ENCODE measurements around the gene RASAL1. TPM values are rescaled to one million over a fixed set of nuclear protein-coding genes. Genes with fewer than 3 reads are reported as not detected.

Gene RASAL1
- total RNA-seq, 1 donor from 2014 or later, result not detected

- no peak for DNase-seq (ENCODE audit: low read depth)
Observed at GRCh38 chr12:113099364-113099763, 36.2 kb downstream of the RASAL1 start.

DNA sequence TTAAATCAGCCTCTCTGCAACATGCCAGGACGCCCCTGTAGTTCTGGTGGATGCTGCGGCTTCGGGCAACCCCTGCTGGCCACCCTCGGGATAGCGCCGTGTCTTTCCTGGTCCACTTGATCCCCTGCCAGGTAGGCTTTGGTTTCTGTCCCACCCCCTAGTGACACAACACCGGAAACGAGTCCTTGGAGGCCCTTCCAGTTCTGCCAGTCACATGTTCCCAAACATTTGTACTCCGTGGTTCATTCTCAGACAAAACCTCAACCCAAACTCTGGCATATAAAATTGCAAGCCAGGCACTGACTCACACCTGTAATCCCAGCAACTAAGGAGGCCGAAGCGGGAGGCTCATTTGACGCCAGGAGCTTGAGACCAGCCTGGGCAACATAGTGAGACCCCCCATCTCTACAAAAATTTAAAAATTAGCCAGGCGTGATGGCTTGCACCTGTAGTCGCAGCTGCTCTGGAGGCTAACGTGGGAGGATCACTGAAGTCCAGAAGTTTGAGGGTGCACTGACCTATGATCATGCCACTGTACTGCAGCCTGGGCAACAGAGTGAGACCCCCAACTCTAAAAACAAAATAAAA lies 37.0 kb downstream of the RASAL1 start:
- peak; percentile 80 for DNase-seq (ENCODE audit: low read depth)

GRCh38 chr12:113097716-113098440 lies 37.7 kb downstream of the RASAL1 start:
- peak; percentile 16 for DNase-seq (ENCODE audit: low read depth)

DNA sequence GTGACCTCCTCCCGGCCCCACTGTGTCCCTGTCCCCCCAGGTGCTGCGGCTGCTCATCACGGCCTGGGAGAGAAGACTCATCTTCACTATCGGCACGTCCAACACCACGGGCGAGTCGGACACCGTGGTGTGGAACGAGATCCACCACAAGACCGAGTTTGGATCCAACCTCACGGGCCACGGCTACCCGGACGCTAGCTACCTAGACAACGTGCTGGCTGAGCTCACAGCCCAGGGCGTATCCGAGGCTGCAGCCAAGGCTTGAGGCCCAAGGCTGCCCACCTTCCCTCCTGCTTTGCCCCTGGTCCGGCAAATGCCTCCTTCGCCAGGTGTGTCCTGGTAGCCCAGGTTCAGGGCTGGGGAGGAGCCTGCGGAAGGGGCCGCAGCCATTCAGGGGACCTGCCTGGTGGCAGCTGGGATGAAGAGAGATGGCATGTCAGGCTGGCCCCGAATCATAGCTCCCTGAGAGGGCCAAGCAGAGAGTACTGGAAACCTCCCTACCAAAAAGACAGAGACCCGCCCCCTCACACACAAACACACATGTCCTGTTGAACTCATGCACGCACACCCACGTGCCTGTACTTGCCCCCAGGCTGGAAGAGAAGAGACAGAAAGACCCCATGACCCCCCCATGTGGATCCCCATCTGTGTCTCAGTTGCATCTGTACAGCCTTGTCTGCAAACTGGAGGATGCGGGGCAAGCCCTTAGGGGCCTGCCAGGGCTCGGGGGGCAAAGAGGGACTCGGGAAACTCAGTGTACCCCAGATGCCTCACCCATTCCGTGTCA lies 38.7 kb downstream of the RASAL1 start:
- DNase-seq (ENCODE audit: low read depth), result no peak

DNA sequence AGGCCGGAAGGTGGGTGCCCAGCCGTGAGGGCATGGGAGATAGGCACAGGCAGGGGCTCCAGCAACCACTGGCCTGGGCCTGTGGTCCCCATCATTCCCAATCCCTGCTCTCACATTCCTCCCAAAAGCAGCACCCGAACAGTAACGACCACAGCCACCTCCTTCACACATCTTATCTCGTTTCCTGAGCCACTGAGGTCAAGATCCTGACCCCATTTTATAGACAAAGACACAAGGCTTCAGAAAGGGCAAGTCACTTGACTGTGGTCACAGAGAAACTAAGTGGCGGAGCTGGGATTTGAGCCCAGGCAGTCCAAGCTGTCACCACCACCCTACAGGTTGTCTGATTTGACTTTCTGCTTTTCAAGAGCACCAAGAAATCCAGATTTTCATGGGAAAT lies 40.2 kb downstream of the RASAL1 start:
- DNase-seq (ENCODE audit: low read depth), result no peak

- no peak for DNase-seq (ENCODE audit: low read depth)
Observed at GRCh38 chr12:113094738-113095137, 40.8 kb downstream of the RASAL1 start.

DNA sequence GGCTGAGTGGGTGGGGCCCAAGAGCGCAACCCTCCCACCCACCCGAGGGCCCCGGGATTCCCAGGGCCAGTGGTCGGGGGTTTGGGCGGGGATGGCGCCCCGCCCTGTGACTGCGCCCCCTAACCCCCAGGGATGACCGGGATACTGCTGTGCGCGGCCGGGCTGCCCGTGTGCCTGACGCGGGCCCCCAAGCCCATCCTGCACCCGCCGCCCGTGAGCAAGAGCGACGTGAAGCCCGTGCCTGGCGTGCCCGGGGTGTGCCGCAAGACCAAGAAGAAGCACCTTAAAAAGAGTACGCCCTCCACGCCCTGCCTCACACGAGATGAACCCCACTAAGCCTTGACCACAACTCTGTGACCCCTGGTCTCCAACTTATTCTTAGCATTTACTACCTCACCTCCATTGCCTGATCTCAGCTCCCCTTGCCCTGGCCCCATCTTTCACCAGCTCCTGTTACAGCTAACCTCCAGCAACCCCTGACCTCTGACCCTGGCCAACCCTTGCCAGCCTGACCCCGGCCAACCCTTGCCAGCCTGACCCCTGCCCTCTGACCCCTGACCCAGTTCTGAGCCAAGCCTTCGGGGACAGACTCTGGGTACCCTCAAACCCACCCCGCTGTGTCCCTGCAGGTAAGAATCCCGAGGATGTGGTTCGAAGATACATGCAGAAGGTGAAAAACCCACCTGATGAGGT lies 42.0 kb downstream of the RASAL1 start:
- no peak for DNase-seq (ENCODE audit: low read depth)

DNA sequence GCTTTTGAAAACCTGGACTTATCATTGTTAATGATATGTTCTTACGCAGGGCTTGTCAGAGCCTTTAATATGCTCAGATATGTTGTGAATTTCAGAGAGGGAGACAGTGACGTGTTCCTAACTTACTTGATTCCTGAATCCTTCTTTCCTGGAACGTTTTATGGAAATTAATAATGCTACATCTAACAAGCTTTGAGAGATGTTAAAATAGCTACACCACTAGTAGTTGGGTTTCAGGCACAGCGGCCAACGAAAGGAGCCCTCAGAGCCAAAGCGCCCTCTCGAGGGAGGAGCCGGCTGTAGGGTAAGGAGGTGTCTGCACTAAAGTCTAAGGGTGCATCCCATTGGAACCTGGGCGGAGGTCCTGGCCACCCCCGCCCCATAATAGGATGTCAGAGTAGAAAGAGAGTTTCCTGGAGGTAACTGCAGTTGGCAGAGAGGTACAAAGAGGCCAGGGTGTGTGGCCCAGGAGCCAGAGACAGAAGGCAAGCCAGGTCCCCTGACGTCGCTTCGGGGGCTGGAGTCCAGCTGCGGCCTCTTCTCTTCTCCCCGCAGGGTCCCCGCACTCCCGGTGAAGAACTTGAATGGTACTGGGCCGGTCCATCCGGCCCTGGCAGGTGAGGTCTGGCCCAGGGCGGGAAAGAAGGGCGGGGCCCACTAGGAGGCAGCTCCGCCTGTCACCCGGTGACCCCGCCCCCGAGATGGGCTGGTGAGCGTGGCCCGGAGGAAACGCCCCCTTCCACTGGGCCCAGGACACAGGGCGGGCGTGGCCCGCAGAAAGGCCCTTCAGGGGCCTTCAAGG lies 42.8 kb downstream of the RASAL1 start:
- peak; percentile 15 for DNase-seq (ENCODE audit: low read depth)

DNA sequence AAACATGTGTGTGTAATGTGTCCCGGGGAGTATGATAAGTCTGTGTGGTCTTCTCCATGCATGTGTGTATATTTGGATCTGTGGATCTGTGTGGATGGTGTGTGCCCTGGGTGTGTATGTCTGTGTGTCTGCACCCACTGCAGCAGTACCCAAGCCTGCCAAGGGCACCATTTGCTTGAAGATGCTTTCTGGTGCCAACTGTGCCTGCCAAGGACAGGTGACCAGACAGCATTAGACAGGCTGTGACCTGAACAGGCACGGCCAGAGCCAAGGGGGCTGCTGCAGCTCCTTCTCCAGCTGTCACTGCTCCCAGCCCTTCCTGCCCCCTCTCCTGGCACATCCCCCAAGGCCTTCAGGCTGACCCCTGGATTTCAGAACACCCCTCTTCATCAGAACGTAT lies 44.1 kb downstream of the RASAL1 start:
- no peak for DNase-seq (ENCODE audit: low read depth)

- DNase-seq (ENCODE audit: low read depth), result no peak
Observed at GRCh38 chr12:113090740-113091139, 44.8 kb downstream of the RASAL1 start.

DNA sequence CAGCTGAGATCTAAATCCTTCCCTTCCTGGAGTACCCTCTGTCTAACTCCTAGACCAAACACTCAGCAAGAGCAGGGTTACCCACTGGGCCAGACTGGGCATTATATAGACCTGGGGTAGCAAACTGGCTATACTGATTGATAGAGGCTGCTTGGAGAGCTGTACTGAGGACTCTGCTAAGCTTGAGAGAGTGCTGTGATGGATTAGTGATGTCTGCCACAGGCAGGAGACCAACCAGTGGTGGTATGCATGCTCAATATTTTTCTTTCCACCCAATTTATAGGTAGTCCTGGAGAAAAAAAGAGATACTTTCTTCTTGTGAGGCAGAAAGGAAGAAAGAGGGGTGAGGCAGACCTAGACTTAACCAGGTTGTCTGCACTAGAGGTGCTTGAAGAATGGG lies 45.7 kb downstream of the RASAL1 start:
- no peak for DNase-seq (ENCODE audit: low read depth)

- no peak for DNase-seq (ENCODE audit: low read depth)
Observed at GRCh38 chr12:113088971-113089756, 46.4 kb downstream of the RASAL1 start.

DNA sequence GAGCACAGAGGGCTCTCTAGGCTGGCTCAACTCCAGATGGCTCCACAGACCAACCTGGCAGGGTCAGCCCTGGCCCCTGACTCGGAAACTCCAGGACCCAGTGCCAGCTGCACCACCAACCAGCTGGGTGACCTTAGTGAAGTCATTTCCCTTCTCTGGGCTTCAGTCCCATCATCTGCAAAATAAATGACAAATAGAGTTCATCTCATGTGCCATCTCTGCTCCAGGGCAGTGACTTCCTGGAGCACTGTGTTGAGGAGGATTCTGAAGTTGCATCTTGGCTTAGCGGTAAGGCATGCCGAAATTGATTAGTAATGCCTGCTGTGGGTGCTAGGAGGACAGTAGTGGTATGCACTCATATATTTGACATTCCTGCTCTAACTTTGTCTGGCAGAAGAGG lies 47.5 kb downstream of the RASAL1 start:
- no peak for DNase-seq (ENCODE audit: low read depth)

DNA sequence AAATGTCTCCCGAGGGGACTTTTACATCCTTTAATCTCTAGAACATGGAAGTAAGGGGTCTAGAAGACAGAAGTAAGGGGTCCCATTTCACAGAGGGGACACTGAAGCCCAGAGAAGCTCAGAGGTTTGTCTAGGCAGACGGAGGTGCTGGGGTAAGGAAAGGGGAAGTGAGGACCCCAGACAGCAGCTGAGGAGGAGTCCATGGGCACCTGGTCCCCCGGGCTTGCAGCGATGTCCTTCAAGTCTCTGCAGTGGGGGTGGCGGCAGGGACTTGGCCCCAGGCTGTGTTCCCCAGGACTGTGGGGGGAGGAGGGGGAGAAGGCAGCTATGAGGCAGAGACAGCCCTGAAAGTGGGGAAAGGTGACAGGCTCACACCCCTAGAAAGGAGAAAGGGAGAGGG lies 48.4 kb downstream of the RASAL1 start:
- no peak for DNase-seq (ENCODE audit: low read depth)

- DNase-seq (ENCODE audit: low read depth), result no peak
Observed at GRCh38 chr12:113086249-113087164, 49.1 kb downstream of the RASAL1 start.

DNA sequence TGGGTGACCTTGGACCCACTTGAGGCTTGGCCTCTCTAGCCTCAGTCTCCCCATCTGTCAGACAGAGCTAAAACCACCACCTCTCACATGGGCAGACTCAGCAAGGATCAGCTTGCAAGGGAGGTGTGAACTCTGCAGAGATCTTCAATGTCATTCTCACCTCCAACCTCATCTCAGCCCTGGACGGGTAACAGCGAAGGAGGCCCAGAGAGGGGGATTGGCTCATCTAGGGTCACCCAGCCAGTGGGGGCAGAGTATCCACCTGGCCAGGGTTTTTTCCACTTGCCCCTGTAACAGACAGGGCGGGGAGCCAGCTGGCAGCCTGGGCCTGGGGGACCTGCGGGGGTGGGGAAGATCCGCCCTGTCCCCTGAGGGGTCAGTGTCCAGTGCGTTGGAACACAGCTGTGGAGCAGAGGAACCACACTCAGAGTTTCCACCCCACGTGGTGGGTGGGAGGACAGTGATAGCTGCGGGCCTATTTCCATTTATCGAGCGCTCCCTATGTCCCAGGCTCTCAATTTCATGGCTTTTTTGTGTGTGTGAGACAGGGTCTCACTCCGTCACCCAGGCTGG lies 51.6 kb downstream of the RASAL1 start:
- DNase-seq (ENCODE audit: low read depth), result no peak

GRCh38 chr12:113082486-113083148 lies 52.9 kb downstream of the RASAL1 start:
- no peak for DNase-seq (ENCODE audit: low read depth)

DNA sequence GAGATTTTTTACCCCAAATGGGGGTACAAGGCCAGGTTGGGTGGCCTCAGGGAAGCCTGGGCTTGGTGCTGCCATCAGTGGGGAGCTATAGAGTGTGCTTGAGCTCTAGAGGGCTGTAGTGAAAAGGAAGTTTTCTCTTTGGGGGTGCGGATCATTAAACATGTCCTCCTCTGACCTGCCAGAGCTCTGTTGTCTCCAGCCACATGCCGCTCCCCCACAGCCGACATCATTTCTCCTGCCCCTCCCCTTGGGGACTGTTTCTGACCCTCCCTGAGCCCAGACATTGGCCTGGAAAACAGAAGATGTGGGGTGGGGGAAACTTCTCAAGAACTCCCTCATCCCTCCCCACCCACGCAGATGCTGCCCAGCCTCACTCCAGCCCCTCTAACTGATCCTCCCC lies 53.7 kb downstream of the RASAL1 start:
- DNase-seq (ENCODE audit: low read depth), result no peak
